CD4-positive, CD25-positive, alpha-beta regulatory T cell (primary cell): Measurements from ENCODE around the gene TRIM24. TPM values are rescaled to one million over a fixed set of nuclear protein-coding genes. Genes with fewer than 3 reads are reported as not detected.
"Not testable (repeated sequence)": the region's sequence is repeated elsewhere in the genome, so short reads cannot be mapped to it uniquely, and the experiment has no call there.

Experiments
- ATAC-seq, 2 donors: fragments of 150-1000 bp; cut with Tn5 transposase; one replicate each; pipeline ENCODE4 v1.10.0; 2021; ENCODE audit warnings: low read depth in 2 of 2, moderate number of reproducible peaks in 2 of 2, moderate library complexity in 1 of 2
- DNase-seq, 3 donors: peaks; one replicate each; pipeline versions ENCODE4 v3.0.0 to v3.0.0-alpha.2; 2012 to 2022; ENCODE audit warnings: mixed read lengths in 1 of 3
- H3K27ac ChIP-seq: one replicate; pipeline ENCODE4 v1.7.0; 2013; ENCODE audit warnings: mild to moderate bottlenecking, low read length; ENCODE audit not compliant: insufficient read depth, poor library complexity, severe bottlenecking
- H3K27me3 ChIP-seq: one replicate; pipeline ENCODE4 v1.7.0; 2013; ENCODE audit warnings: low read length; ENCODE audit not compliant: control insufficient read depth, insufficient read depth
- H3K36me3 ChIP-seq: one replicate; pipeline ENCODE4 v1.7.0; 2013; ENCODE audit warnings: mild to moderate bottlenecking, low read length, moderate library complexity; ENCODE audit not compliant: control insufficient read depth, insufficient read depth
- H3K4me1 ChIP-seq: 2 replicates; pipeline ENCODE4 v1.7.0; 2013; ENCODE audit warnings: mild to moderate bottlenecking, low read length; ENCODE audit not compliant: insufficient read depth, control insufficient read depth, poor library complexity, severe bottlenecking
- H3K4me3 ChIP-seq: one replicate; pipeline ENCODE4 v1.7.0; 2013; ENCODE audit warnings: low read depth, mild to moderate bottlenecking, low read length, moderate library complexity
- H3K9me3 ChIP-seq, 2 experiments: 1 replicate in 1 of 2; 2 replicates in 1 of 2; pipeline ENCODE4 v1.7.0; 2013; ENCODE audit warnings: low read length in 2 of 2, mild to moderate bottlenecking in 1 of 2, moderate library complexity in 1 of 2; ENCODE audit not compliant: control insufficient read depth in 2 of 2
- H3K27ac Mint-ChIP-seq, 3 donors: one replicate each; pipeline ENCODE4 v1.8.0; 2020 to 2022; ENCODE audit warnings: mild to moderate bottlenecking in 3 of 3, mixed read lengths in 3 of 3, moderate library complexity in 2 of 3
- H3K27me3 Mint-ChIP-seq: one replicate; pipeline ENCODE4 v1.8.0; 2022; ENCODE audit warnings: mild to moderate bottlenecking, mixed read lengths
- H3K36me3 Mint-ChIP-seq: one replicate; pipeline ENCODE4 v1.8.0; 2020; ENCODE audit warnings: mixed read lengths
- H3K4me1 Mint-ChIP-seq, 4 donors: one replicate each; pipeline ENCODE4 v1.8.0; 2020 to 2022; ENCODE audit warnings: mixed read lengths in 4 of 4, mild to moderate bottlenecking in 1 of 4
- H3K4me3 Mint-ChIP-seq, 4 donors: one replicate each; pipeline ENCODE4 v1.8.0; 2020 to 2022; ENCODE audit warnings: mild to moderate bottlenecking in 4 of 4, mixed read lengths in 4 of 4, moderate library complexity in 3 of 4
- H3K9me3 Mint-ChIP-seq, 7 donors: one replicate each; pipeline ENCODE4 v1.8.0; 2020 to 2022; ENCODE audit warnings: mixed read lengths in 7 of 7, mild to moderate bottlenecking in 3 of 7, moderate library complexity in 2 of 7
- polyA plus RNA-seq, 4 donors: library from polyadenylated mRNA; unstranded; fragments of 300-500 nt; fragmentation: Illumina TruSeq; gene quantifications; one replicate each; pipeline ENCODE4 v1.2.3, GENCODE V29; 2021
- total RNA-seq: library from RNA; stranded (reverse); gene quantifications from one replicate; pipeline ENCODE4 v1.2.3, GENCODE V29; 2022

The TRIM24 gene
- total and polyA plus RNA-seq, 5 donors from 2014 or later: 5.6 to 20.5 (median 7.8) TPM

DNA sequence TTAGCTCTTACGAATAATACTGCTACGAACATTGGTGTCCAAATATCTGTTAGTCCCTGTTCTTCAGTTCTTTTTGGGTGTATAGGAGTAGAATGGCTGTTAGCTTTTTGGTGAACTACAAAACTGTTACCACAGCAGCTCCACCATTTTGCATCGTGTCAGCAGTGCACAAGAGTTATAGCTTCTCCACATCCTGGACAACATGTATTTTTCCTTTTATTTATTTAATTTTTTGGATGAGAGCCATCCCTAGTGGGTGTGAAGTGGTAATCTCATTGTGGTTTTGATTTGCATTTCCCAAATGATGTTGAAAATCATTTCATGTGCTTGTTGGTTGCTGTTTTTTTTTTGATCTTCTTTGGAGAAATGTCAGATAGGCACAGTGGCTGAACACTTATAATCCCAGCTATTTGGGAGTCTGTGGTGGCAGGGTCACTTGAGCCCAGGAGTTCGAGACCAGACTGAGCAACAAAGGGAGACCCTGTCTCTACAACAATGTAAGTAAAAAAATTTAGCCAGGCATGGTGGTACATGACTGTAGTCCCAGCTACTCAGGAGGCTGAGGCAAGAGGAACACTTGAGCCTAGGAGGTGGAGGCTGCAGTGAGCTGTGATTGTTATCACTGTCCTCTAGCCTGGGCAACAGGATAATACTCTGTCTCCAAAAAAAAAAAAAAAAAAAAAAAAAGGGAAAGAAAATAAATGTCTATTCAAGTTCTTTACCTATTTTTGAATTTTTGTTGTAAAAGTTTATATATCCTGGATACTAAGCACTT is 31.7 kb downstream of the TRIM24 start:
- Histone ChIP-seq H3K9me3 (no peaks in the 10 kb centered on the region), H3K4me1 (no peaks in the 10 kb centered on the region), H3K36me3 (peaks cover 3% of the 10 kb centered on the region), H3K27ac (no peak overlapping the region), H3K4me3 (no peak overlapping the region), H3K27me3 (no peaks in the 10 kb centered on the region)
- no peak for DNase-seq
- peaks cover 40 to 79% (median 66%) of the 10 kb centered on the region in 4 donors for H3K4me1 Mint-ChIP-seq
- no peaks in the 10 kb centered on the region for H3K27me3 Mint-ChIP-seq
- H3K4me3 Mint-ChIP-seq: no peak overlapping the region
- H3K36me3 Mint-ChIP-seq: peaks cover 26% of the 10 kb centered on the region
- H3K27ac Mint-ChIP-seq: no peak overlapping the region
- peaks cover 0 to 9% (median 0%) of the 10 kb centered on the region in 7 donors for H3K9me3 Mint-ChIP-seq
- no peak for ATAC-seq

DNA sequence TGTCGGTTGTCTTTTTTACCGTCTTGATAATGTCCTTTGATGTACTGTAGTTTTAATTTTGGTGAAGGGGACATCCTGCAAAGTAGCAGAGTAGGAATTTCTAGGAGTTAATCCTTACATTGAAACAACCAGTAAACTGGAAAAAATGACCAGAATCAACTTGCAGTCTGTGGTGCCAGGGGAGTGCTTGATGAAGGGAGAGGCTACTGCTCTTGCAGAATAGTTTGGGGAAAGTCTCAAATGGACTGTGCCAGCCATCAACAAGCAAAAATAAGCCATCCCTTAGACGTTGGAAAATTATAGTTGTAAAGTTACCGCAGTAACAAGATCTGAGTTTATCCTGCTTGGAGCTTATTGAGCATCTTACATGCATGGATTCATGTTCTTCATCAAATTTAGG is 32.4 kb downstream of the TRIM24 start:
- H3K27me3 Mint-ChIP-seq: no peaks in the 10 kb centered on the region
- peaks cover 43 to 77% (median 63%) of the 10 kb centered on the region in 4 donors for H3K4me1 Mint-ChIP-seq
- ATAC-seq (no peak), DNase-seq (no peak)
- H3K36me3 Mint-ChIP-seq: peaks cover 27% of the 10 kb centered on the region
- H3K27ac ChIP-seq: no peak overlapping the region
- H3K4me1 ChIP-seq: no peaks in the 10 kb centered on the region
- peak overlapping the region in 1 of 3 donors; percentile 50 for H3K27ac Mint-ChIP-seq
- no peaks in the 10 kb centered on the region for H3K9me3 ChIP-seq
- H3K4me3 ChIP-seq: no peak overlapping the region
- H3K27me3 ChIP-seq: no peaks in the 10 kb centered on the region
- peaks cover 3% of the 10 kb centered on the region for H3K36me3 ChIP-seq
- H3K9me3 Mint-ChIP-seq: peaks cover 0 to 9% (median 0%) of the 10 kb centered on the region in 7 donors
- no peak overlapping the region for H3K4me3 Mint-ChIP-seq

DNA sequence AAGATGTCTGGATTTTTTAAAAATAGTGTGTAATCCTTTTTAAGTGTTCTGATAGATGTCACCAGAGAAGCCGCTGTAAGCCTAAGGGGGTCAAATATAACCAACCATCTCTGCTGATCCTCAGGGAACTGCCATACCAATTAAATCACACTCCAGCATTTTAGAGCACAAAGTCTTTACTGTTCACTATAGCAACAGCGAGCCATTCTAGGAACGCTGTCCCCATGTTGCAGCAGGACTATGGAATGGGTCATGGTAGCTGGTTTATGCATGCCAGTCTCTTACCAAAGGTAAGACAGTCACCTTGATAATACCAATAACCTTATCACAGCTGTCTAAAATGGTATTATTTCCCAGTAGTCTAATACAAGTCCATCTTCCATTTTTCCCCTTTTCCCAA is 33.5 kb downstream of the TRIM24 start:
- H3K9me3 Mint-ChIP-seq: peaks cover 0 to 5% (median 0%) of the 10 kb centered on the region in 7 donors
- Histone ChIP-seq H3K4me3 (no peak overlapping the region), H3K4me1 (no peaks in the 10 kb centered on the region), H3K36me3 (peaks cover 3% of the 10 kb centered on the region), H3K9me3 (no peaks in the 10 kb centered on the region), H3K27me3 (no peaks in the 10 kb centered on the region), H3K27ac (no peak overlapping the region)
- H3K36me3 Mint-ChIP-seq: peaks cover 19% of the 10 kb centered on the region
- ATAC-seq: no peak
- DNase-seq: no peak
- no peak overlapping the region for H3K4me3 Mint-ChIP-seq
- no peak overlapping the region for H3K27ac Mint-ChIP-seq
- H3K27me3 Mint-ChIP-seq: no peaks in the 10 kb centered on the region
- peaks cover 39 to 67% (median 57%) of the 10 kb centered on the region in 4 donors for H3K4me1 Mint-ChIP-seq

DNA sequence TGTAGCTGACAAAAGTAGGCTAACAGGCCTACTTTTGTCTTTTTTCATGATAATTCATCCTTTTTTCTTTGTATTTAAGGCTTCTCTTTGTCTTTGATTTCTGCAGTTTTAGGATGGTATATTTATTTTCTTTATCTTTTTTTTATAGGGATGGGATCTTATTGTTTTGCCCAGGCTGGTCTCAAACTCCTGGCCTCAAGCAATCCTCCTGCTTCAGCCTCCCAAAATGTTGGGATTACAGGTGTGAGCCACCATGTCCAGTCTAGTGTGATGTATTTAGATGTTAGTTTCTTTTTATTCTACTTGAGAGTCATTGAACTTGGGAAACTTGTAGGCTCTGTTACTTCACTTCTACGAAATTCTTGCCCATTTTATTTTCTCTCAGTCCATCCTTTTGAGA is 35.4 kb downstream of the TRIM24 start:
- peak overlapping the region in 1 of 3 donors; percentile 7 for H3K27ac Mint-ChIP-seq
- Histone ChIP-seq H3K27ac (no peak overlapping the region), H3K4me3 (no peak overlapping the region), H3K4me1 (no peaks in the 10 kb centered on the region), H3K9me3 (no peaks in the 10 kb centered on the region), H3K27me3 (no peaks in the 10 kb centered on the region), H3K36me3 (peaks cover 3% of the 10 kb centered on the region)
- H3K9me3 Mint-ChIP-seq: peaks cover 0 to 4% (median 0%) of the 10 kb centered on the region in 7 donors
- H3K4me1 Mint-ChIP-seq: peaks cover 45 to 69% (median 58%) of the 10 kb centered on the region in 4 donors
- ATAC-seq (no peak), DNase-seq (no peak)
- H3K4me3 Mint-ChIP-seq: no peak overlapping the region
- peaks cover 28% of the 10 kb centered on the region for H3K36me3 Mint-ChIP-seq
- no peaks in the 10 kb centered on the region for H3K27me3 Mint-ChIP-seq

DNA sequence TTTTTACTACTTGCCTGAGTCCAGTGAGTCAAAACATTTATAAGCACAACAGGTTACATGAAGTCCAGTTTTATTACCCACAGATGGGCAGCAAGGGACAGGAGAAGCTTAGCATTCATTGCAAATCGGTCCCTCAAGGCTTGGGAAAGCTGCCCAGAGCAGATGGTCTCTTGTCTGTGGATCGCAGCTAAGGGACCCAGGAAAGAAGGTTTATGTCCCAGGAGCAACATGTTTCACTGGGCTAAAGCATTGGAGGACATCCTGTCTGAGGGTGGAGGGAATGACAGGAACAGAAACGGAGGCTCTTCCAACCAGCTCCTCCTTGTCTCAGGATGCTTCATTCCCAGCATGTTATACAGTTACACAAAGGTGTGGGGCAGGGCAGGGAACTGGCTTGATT is 39.3 kb downstream of the TRIM24 start:
- ATAC-seq (no peak), DNase-seq (no peak)
- H3K27me3 Mint-ChIP-seq: no peaks in the 10 kb centered on the region
- H3K9me3 Mint-ChIP-seq: peaks cover 0 to 4% (median 0%) of the 10 kb centered on the region in 7 donors
- Histone ChIP-seq H3K9me3 (no peaks in the 10 kb centered on the region), H3K4me1 (no peaks in the 10 kb centered on the region), H3K27ac (no peak overlapping the region), H3K36me3 (peaks cover 2% of the 10 kb centered on the region), H3K4me3 (no peak overlapping the region), H3K27me3 (no peaks in the 10 kb centered on the region)
- peaks cover 34% of the 10 kb centered on the region for H3K36me3 Mint-ChIP-seq
- H3K27ac Mint-ChIP-seq: no peak overlapping the region
- peak overlapping the region in 1 of 4 donors; percentile 29 for H3K4me3 Mint-ChIP-seq
- peaks cover 28 to 54% (median 47%) of the 10 kb centered on the region in 4 donors for H3K4me1 Mint-ChIP-seq

DNA sequence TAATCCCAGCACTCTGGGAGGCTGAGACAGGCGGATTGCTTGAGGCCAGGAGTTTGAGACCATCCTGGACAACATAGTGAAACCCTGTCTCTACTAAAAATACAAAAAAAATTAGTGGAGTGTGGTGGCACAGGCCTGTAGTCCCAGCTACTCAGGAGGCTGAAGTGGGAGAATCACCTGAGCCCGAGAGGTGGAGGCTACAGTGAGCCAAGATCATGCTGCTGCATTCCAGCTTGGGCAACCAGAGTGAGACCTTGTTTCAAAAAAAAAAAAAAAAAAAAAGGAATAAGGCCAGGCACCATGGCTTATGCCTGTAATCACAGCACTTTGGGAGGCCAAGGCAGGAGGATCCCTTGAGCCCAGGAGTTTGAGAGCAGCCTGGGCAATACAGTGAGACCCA is 40.2 kb downstream of the TRIM24 start:
- ATAC-seq, H3K9me3 Mint-ChIP-seq, H3K36me3 ChIP-seq, H3K4me3 Mint-ChIP-seq, H3K27me3 ChIP-seq, H3K4me1 ChIP-seq, DNase-seq, H3K27ac Mint-ChIP-seq, H3K4me3 ChIP-seq, H3K27ac ChIP-seq, H3K9me3 ChIP-seq, H3K27me3 Mint-ChIP-seq: not testable (repeated sequence)
- Mint-ChIP-seq H3K4me1 (peaks cover 27 to 52% (median 45%) of the 10 kb centered on the region in 4 donors), H3K36me3 (peaks cover 39% of the 10 kb centered on the region)

DNA sequence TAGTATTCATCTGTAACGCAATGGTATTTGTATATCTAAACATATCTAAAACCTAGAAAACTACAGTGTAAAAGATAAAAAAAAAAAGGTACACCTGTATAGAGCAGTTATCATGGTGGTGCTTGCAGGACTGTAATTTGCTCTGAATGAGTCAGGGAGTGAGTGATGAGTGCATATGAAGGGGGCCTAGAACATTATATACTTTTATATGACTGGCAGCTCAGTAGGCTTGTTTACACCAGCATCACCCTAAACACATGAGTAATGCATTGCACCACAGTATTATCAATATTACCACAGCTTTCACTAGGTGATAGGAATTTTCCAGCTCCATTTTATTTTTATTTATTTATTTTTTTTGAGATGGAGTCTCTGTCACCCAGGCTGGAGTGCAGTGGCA is 40.8 kb downstream of the TRIM24 start:
- no peak overlapping the region for H3K27ac ChIP-seq
- H3K9me3 ChIP-seq: no peaks in the 10 kb centered on the region
- no peaks in the 10 kb centered on the region for H3K4me1 ChIP-seq
- H3K27me3 ChIP-seq: no peaks in the 10 kb centered on the region
- no peak overlapping the region for H3K27ac Mint-ChIP-seq
- peaks cover 28 to 49% (median 40%) of the 10 kb centered on the region in 4 donors for H3K4me1 Mint-ChIP-seq
- peaks cover 6% of the 10 kb centered on the region for H3K36me3 ChIP-seq
- no peaks in the 10 kb centered on the region for H3K27me3 Mint-ChIP-seq
- H3K9me3 Mint-ChIP-seq: peaks cover 0 to 4% (median 0%) of the 10 kb centered on the region in 7 donors
- ATAC-seq (no peak), DNase-seq (no peak)
- peaks cover 42% of the 10 kb centered on the region for H3K36me3 Mint-ChIP-seq
- H3K4me3 ChIP-seq: no peak overlapping the region
- no peak overlapping the region for H3K4me3 Mint-ChIP-seq
